Adrenal gland (tissue), 5 donors: ENCODE data around the gene IL31.

Experiments
- CTCF ChIP-seq, 6 experiments: fragments of 450-650 bp in 4 of 6; fragments of 200-600 bp in 2 of 6; sonication (generic) in 1 of 6; IDR thresholded peaks; 1 replicate in 5 of 6; 2 replicates in 1 of 6; pipeline versions ENCODE4 v1.5.1 to v1.8.0; 2016 to 2021; ENCODE audit warnings: antibody characterized with exemption in 6 of 6, mild to moderate bottlenecking in 2 of 6, moderate library complexity in 1 of 6
- POLR2A ChIP-seq, 2 donors: fragments of 450-650 bp; IDR thresholded peaks; one replicate each; pipeline ENCODE4 v1.6.1; 2017; ENCODE audit warnings: antibody characterized with exemption in 2 of 2, mild to moderate bottlenecking in 2 of 2, moderate library complexity in 1 of 2
- donor health status: DM: no; HTN: no; CAD: no.

- TF ChIP-seq CTCF (IDR thresholded peaks at IDR 0.05) (no peak), POLR2A (IDR thresholded peaks at IDR 0.05) (no peak)
Measured at GRCh38 chr12:122139941-122140340, 34.1 kb downstream of the IL31 start.
